Measurements from ENCODE around the gene CACNG5. TPM values are rescaled to one million over a fixed set of nuclear protein-coding genes. Genes with fewer than 3 reads are reported as not detected.

The CACNG5 gene
- total RNA-seq, 3 donors from 2014 or later (not counting 1 experiment from before 2014, with no cell fraction given) = not detected

DNA sequence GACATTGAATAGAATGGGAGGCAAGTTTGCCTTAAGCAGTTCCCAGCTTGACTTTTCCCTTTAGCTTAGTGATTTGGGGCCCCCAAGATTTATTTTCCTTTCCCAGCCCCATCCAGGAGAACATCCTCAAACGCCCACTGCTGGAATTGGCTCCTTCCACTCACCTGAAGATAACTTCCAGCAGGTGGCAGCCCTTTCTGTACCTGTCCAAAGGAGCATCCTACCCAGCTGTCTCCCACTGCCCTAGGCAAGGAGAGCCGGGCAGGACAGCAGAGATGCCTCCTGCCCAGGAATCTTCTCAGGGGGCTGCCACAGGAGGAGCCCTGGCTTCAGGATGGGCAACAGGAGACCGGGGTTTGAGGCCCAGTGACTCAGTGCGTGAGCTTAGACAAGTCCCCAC, 6.4 kb downstream of the CACNG5 start:
- Histone ChIP-seq H3K36me3 (ENCODE audit: control insufficient read depth, insufficient read depth, low read length) (no peaks in the 10 kb centered on the region), H3K9me3 (ENCODE audit: control insufficient read depth, insufficient read depth, low read length) (no peaks in the 10 kb centered on the region), H3K27me3 (ENCODE audit: control insufficient read depth, insufficient read depth, low read length) (peaks cover 3% of the 10 kb centered on the region), H3K4me3 (ENCODE audit: low read length) (no peak overlapping the region), H3K4me1 (ENCODE audit: control insufficient read depth, insufficient read depth, low read length) (no peaks in the 10 kb centered on the region), H3K27ac (ENCODE audit: low read length) (no peak overlapping the region)
- intact Hi-C loops (cut with micrococcal nuclease) = no loop called here
- Mint-ChIP-seq H3K27me3 (ENCODE audit: low read depth in 2 of 2) (peaks cover 15% of the 10 kb centered on the region in 2 donors), H3K4me1 (no peaks in the 10 kb centered on the region), H3K27ac (no peak overlapping the region), H3K9me3 (no peaks in the 10 kb centered on the region), H3K36me3 (no peaks in the 10 kb centered on the region), H3K4me3 (no peak overlapping the region)
- TF ChIP-seq, protein P1, sequence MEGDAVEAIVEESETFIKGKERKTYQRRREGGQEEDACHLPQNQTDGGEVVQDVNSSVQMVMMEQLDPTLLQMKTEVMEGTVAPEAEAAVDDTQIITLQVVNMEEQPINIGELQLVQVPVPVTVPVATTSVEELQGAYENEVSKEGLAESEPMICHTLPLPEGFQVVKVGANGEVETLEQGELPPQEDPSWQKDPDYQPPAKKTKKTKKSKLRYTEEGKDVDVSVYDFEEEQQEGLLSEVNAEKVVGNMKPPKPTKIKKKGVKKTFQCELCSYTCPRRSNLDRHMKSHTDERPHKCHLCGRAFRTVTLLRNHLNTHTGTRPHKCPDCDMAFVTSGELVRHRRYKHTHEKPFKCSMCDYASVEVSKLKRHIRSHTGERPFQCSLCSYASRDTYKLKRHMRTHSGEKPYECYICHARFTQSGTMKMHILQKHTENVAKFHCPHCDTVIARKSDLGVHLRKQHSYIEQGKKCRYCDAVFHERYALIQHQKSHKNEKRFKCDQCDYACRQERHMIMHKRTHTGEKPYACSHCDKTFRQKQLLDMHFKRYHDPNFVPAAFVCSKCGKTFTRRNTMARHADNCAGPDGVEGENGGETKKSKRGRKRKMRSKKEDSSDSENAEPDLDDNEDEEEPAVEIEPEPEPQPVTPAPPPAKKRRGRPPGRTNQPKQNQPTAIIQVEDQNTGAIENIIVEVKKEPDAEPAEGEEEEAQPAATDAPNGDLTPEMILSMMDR (IDR thresholded peaks at IDR 0.05) = no peak
- 55% methylated on average over 4 of the region's 4 CpGs for WGBS (ENCODE audit: insufficient coverage)
- DNase-seq (no peak), ATAC-seq (no peak)

DNA sequence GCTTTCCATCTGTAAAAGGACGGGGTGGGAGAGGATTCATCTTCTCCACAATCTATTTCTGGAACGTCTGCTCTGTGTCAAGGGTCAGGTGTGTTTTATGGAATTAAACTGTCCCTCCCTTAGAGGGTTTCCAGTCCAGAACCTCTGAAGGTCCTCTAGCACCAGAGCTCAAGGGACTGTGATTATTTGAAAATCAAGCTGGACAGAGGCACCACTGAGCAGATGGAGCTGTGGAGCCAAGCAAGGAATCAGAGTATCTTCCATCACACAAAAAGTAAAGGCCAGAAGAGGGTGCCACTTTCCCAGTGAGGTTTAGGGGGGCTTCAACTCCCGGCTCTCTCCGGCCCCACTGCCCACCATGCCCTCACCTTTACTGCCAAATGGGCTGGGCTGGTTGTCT, 6.8 kb downstream of the CACNG5 start:
- H3K27ac Mint-ChIP-seq = no peak overlapping the region
- Histone ChIP-seq H3K4me3 (ENCODE audit: low read length) (no peak overlapping the region), H3K4me1 (ENCODE audit: control insufficient read depth, insufficient read depth, low read length) (no peaks in the 10 kb centered on the region), H3K27me3 (ENCODE audit: control insufficient read depth, insufficient read depth, low read length) (no peaks in the 10 kb centered on the region), H3K9me3 (ENCODE audit: control insufficient read depth, insufficient read depth, low read length) (no peaks in the 10 kb centered on the region), H3K36me3 (ENCODE audit: control insufficient read depth, insufficient read depth, low read length) (no peaks in the 10 kb centered on the region), H3K27ac (ENCODE audit: low read length) (no peak overlapping the region)
- no peaks in the 10 kb centered on the region for H3K36me3 Mint-ChIP-seq
- H3K9me3 Mint-ChIP-seq = no peaks in the 10 kb centered on the region
- WGBS (ENCODE audit: insufficient coverage) = 83% methylated on average over 2 of the region's 4 CpGs
- peaks cover 11 to 18% of the 10 kb centered on the region in 2 donors for H3K27me3 Mint-ChIP-seq (ENCODE audit: low read depth in 2 of 2)
- H3K4me1 Mint-ChIP-seq = no peaks in the 10 kb centered on the region
- intact Hi-C loops (cut with micrococcal nuclease) = no loop called here
- H3K4me3 Mint-ChIP-seq = no peak overlapping the region
- TF ChIP-seq, protein P1 (IDR thresholded peaks at IDR 0.05) = no peak
- ATAC-seq (no peak), DNase-seq (no peak)

DNA sequence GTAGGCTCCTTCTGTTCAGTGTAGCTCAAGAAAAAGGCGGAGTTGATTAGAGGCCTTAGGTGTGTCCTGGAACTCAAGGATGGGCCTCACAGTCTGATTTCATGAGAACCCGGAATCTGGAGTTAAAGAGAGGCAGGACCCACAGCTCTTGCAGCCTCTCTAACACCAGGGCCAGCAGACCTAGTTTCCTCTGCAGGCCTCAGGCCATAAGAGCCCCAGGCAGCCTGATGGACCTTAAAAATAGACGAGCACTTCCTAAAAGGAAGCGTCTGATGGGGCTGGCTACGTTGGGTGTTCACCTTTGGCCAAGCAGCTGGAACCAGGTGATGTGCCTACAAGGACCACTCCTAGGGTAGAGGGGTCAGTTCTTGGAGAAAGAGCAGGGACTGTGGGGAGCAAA, 7.6 kb downstream of the CACNG5 start:
- Histone ChIP-seq H3K27ac (ENCODE audit: low read length) (no peak overlapping the region), H3K4me3 (ENCODE audit: low read length) (no peak overlapping the region), H3K27me3 (ENCODE audit: control insufficient read depth, insufficient read depth, low read length) (no peaks in the 10 kb centered on the region), H3K9me3 (ENCODE audit: control insufficient read depth, insufficient read depth, low read length) (no peaks in the 10 kb centered on the region), H3K4me1 (ENCODE audit: control insufficient read depth, insufficient read depth, low read length) (no peaks in the 10 kb centered on the region), H3K36me3 (ENCODE audit: control insufficient read depth, insufficient read depth, low read length) (no peaks in the 10 kb centered on the region)
- ATAC-seq (no peak), DNase-seq (no peak)
- Mint-ChIP-seq H3K36me3 (no peaks in the 10 kb centered on the region), H3K4me3 (no peak overlapping the region), H3K9me3 (no peaks in the 10 kb centered on the region), H3K4me1 (no peaks in the 10 kb centered on the region), H3K27ac (no peak overlapping the region), H3K27me3 (ENCODE audit: low read depth in 2 of 2) (peaks cover 7 to 18% of the 10 kb centered on the region in 2 donors)
- TF ChIP-seq, protein P1 (IDR thresholded peaks at IDR 0.05) = no peak
- intact Hi-C loops (cut with micrococcal nuclease) = no loop called here
- 68% methylated on average over 5 of the region's 5 CpGs for WGBS (ENCODE audit: insufficient coverage)

DNA sequence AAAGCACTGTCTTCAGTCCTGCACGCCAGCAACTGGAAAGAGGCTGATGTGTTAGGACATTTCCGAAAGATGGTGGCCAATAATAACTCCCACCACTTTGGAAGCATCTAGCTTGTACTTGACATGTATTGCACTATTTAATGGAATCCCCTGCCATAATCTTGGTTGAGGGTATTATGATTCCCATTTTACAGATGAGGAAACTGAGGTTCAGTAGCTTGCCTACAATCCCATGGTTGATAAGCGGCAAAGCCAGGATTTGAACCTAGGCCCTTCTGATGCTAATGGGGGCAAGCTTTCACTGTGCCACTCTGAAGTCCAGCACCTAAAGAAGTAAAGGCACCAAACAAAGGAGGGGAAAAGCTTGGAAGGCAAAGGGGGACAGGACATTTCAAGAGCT, 8.0 kb downstream of the CACNG5 start:
- intact Hi-C loops (cut with micrococcal nuclease) = no loop called here

More for the DNA sequence above, 8.0 kb downstream of the CACNG5 start:
- Histone ChIP-seq H3K27me3 (ENCODE audit: control insufficient read depth, insufficient read depth, low read length) (no peaks in the 10 kb centered on the region), H3K4me1 (ENCODE audit: control insufficient read depth, insufficient read depth, low read length) (no peaks in the 10 kb centered on the region), H3K4me3 (ENCODE audit: low read length) (no peak overlapping the region), H3K27ac (ENCODE audit: low read length) (no peak overlapping the region), H3K9me3 (ENCODE audit: control insufficient read depth, insufficient read depth, low read length) (no peaks in the 10 kb centered on the region), H3K36me3 (ENCODE audit: control insufficient read depth, insufficient read depth, low read length) (no peaks in the 10 kb centered on the region)
- Mint-ChIP-seq H3K36me3 (no peaks in the 10 kb centered on the region), H3K4me3 (no peak overlapping the region), H3K27ac (no peak overlapping the region), H3K27me3 (ENCODE audit: low read depth in 2 of 2) (peaks cover 6 to 18% of the 10 kb centered on the region in 2 donors), H3K4me1 (no peaks in the 10 kb centered on the region), H3K9me3 (no peaks in the 10 kb centered on the region)
- 88% methylated on average over 2 of the region's 3 CpGs for WGBS (ENCODE audit: insufficient coverage)
- DNase-seq (no peak), ATAC-seq (no peak)
- TF ChIP-seq, protein P1 (IDR thresholded peaks at IDR 0.05) = no peak

Data from natural killer cell (primary cell).